ENCODE data around the gene SPSB2.

Gene SPSB2

GRCh38 chr12:6839482-6840201, 33.5 kb downstream of the SPSB2 start:
- TF ChIP-seq POLR2AphosphoS5 (IDR thresholded peaks at IDR 0.05; ENCODE audit: low read depth, low read length), result no peak

GRCh38 chr12:6838854-6839253, 34.2 kb downstream of the SPSB2 start:
- TF ChIP-seq TAF1 (IDR thresholded peaks at IDR 0.05; ENCODE audit: borderline replicate concordance, insufficient read depth, low read length) (no peak), REST (IDR thresholded peaks at IDR 0.05; ENCODE audit: insufficient read depth in 1 of 2, low read depth in 2 of 2, low read length in 2 of 2) (no peak), SIN3A (IDR thresholded peaks at IDR 0.05; ENCODE audit: borderline replicate concordance, insufficient read depth, low read length) (no peak), FOXP2 (optimal IDR thresholded peaks at IDR 0.05; ENCODE audit: borderline replicate concordance, extremely low read depth, extremely low read length, insufficient read depth) (no peak), POLR2AphosphoS5 (IDR thresholded peaks at IDR 0.05; ENCODE audit: low read depth, low read length) (no peak)

GRCh38 chr12:6837370-6838060, 35.6 kb downstream of the SPSB2 start:
- no peak for TF ChIP-seq POLR2AphosphoS5 (IDR thresholded peaks at IDR 0.05; ENCODE audit: low read depth, low read length)
- no peak for TF ChIP-seq TAF1 (IDR thresholded peaks at IDR 0.05; ENCODE audit: borderline replicate concordance, insufficient read depth, low read length)
- TF ChIP-seq FOXP2 (optimal IDR thresholded peaks at IDR 0.05; ENCODE audit: borderline replicate concordance, extremely low read depth, extremely low read length, insufficient read depth), result no peak
- TF ChIP-seq REST (IDR thresholded peaks at IDR 0.05; ENCODE audit: insufficient read depth in 1 of 2, low read depth in 2 of 2, low read length in 2 of 2), result no peak
- no peak for TF ChIP-seq SIN3A (IDR thresholded peaks at IDR 0.05; ENCODE audit: borderline replicate concordance, insufficient read depth, low read length)

GRCh38 chr12:6836851-6837250, 36.3 kb downstream of the SPSB2 start:
- TF ChIP-seq SIN3A (IDR thresholded peaks at IDR 0.05; ENCODE audit: borderline replicate concordance, insufficient read depth, low read length), result no peak
- no peak for TF ChIP-seq REST (IDR thresholded peaks at IDR 0.05; ENCODE audit: insufficient read depth in 1 of 2, low read depth in 2 of 2, low read length in 2 of 2)
- TF ChIP-seq POLR2AphosphoS5 (IDR thresholded peaks at IDR 0.05; ENCODE audit: low read depth, low read length), result no peak
- TF ChIP-seq FOXP2 (optimal IDR thresholded peaks at IDR 0.05; ENCODE audit: borderline replicate concordance, extremely low read depth, extremely low read length, insufficient read depth), result no peak
- TF ChIP-seq TAF1 (IDR thresholded peaks at IDR 0.05; ENCODE audit: borderline replicate concordance, insufficient read depth, low read length), result no peak

- TF ChIP-seq FOXP2 (optimal IDR thresholded peaks at IDR 0.05; ENCODE audit: borderline replicate concordance, extremely low read depth, extremely low read length, insufficient read depth) (no peak), TAF1 (IDR thresholded peaks at IDR 0.05; ENCODE audit: borderline replicate concordance, insufficient read depth, low read length) (no peak), SIN3A (IDR thresholded peaks at IDR 0.05; ENCODE audit: borderline replicate concordance, insufficient read depth, low read length) (no peak), POLR2AphosphoS5 (IDR thresholded peaks at IDR 0.05; ENCODE audit: low read depth, low read length) (no peak), REST (IDR thresholded peaks at IDR 0.05; ENCODE audit: insufficient read depth in 1 of 2, low read depth in 2 of 2, low read length in 2 of 2) (no peak)
Measured at GRCh38 chr12:6834873-6835272, 38.2 kb downstream of the SPSB2 start.
